ENCODE data around the gene MBP. TPM values are rescaled to one million over a fixed set of nuclear protein-coding genes. Genes with fewer than 3 reads are reported as not detected.

Gene MBP
- total RNA-seq, 1 donor from 2014 or later = 9.7 TPM

- Mint-ChIP-seq H3K9me3 (ENCODE audit: unreplicated experiment) (no peaks in the 10 kb centered on the region), H3K27ac (ENCODE audit: unreplicated experiment) (peak overlapping the region; percentile 13), H3K4me3 (ENCODE audit: unreplicated experiment) (no peak overlapping the region), H3K36me3 (ENCODE audit: low read depth, unreplicated experiment) (peaks cover 4% of the 10 kb centered on the region), H3K4me1 (ENCODE audit: unreplicated experiment) (peaks cover 8% of the 10 kb centered on the region), H3K27me3 (ENCODE audit: unreplicated experiment) (no peaks in the 10 kb centered on the region)
- TF ChIP-seq CTCF (IDR thresholded peaks at IDR 0.05; ENCODE audit: unreplicated experiment) = no peak
- DNase-seq (ENCODE audit: low spot score) = no peak
Measured at GRCh38 chr18:77067291-77068061, 65.1 kb downstream of the MBP start.

GRCh38 chr18:77066689-77067088 is 65.9 kb downstream of the MBP start:
- H3K36me3 Mint-ChIP-seq (ENCODE audit: low read depth, unreplicated experiment) = peaks cover 4% of the 10 kb centered on the region
- no peak for TF ChIP-seq CTCF (IDR thresholded peaks at IDR 0.05; ENCODE audit: unreplicated experiment)
- DNase-seq (ENCODE audit: low spot score) = no peak
- H3K4me3 Mint-ChIP-seq (ENCODE audit: unreplicated experiment) = no peak overlapping the region
- no peaks in the 10 kb centered on the region for H3K27me3 Mint-ChIP-seq (ENCODE audit: unreplicated experiment)
- H3K9me3 Mint-ChIP-seq (ENCODE audit: unreplicated experiment) = no peaks in the 10 kb centered on the region
- H3K4me1 Mint-ChIP-seq (ENCODE audit: unreplicated experiment) = peaks cover 8% of the 10 kb centered on the region
- no peak overlapping the region for H3K27ac Mint-ChIP-seq (ENCODE audit: unreplicated experiment)

GRCh38 chr18:77066101-77066500 is 66.5 kb downstream of the MBP start:
- no peak for TF ChIP-seq CTCF (IDR thresholded peaks at IDR 0.05; ENCODE audit: unreplicated experiment)
- Mint-ChIP-seq H3K27me3 (ENCODE audit: unreplicated experiment) (no peaks in the 10 kb centered on the region), H3K36me3 (ENCODE audit: low read depth, unreplicated experiment) (peaks cover 4% of the 10 kb centered on the region), H3K4me1 (ENCODE audit: unreplicated experiment) (peaks cover 8% of the 10 kb centered on the region), H3K27ac (ENCODE audit: unreplicated experiment) (no peak overlapping the region), H3K9me3 (ENCODE audit: unreplicated experiment) (no peaks in the 10 kb centered on the region), H3K4me3 (ENCODE audit: unreplicated experiment) (no peak overlapping the region)
- DNase-seq (ENCODE audit: low spot score) = no peak

- H3K27ac Mint-ChIP-seq (ENCODE audit: unreplicated experiment) = no peak overlapping the region
- H3K27me3 Mint-ChIP-seq (ENCODE audit: unreplicated experiment) = no peaks in the 10 kb centered on the region
- no peaks in the 10 kb centered on the region for H3K9me3 Mint-ChIP-seq (ENCODE audit: unreplicated experiment)
- peaks cover 8% of the 10 kb centered on the region for H3K4me1 Mint-ChIP-seq (ENCODE audit: unreplicated experiment)
- no peak for DNase-seq (ENCODE audit: low spot score)
- no peak overlapping the region for H3K4me3 Mint-ChIP-seq (ENCODE audit: unreplicated experiment)
- peaks cover 4% of the 10 kb centered on the region for H3K36me3 Mint-ChIP-seq (ENCODE audit: low read depth, unreplicated experiment)
- TF ChIP-seq CTCF (IDR thresholded peaks at IDR 0.05; ENCODE audit: unreplicated experiment) = no peak
Measured at GRCh38 chr18:77065221-77065981, 67.2 kb downstream of the MBP start.

GRCh38 chr18:77063260-77063659 is 69.3 kb downstream of the MBP start:
- H3K27me3 Mint-ChIP-seq (ENCODE audit: unreplicated experiment) = no peaks in the 10 kb centered on the region
- DNase-seq (ENCODE audit: low spot score) = no peak
- H3K9me3 Mint-ChIP-seq (ENCODE audit: unreplicated experiment) = no peaks in the 10 kb centered on the region
- H3K4me3 Mint-ChIP-seq (ENCODE audit: unreplicated experiment) = no peak overlapping the region
- H3K36me3 Mint-ChIP-seq (ENCODE audit: low read depth, unreplicated experiment) = peaks cover 4% of the 10 kb centered on the region
- H3K27ac Mint-ChIP-seq (ENCODE audit: unreplicated experiment) = no peak overlapping the region
- no peak for TF ChIP-seq CTCF (IDR thresholded peaks at IDR 0.05; ENCODE audit: unreplicated experiment)
- no peaks in the 10 kb centered on the region for H3K4me1 Mint-ChIP-seq (ENCODE audit: unreplicated experiment)
